ENCODE data around the gene LGALSL. TPM values are rescaled to one million over a fixed set of nuclear protein-coding genes. Genes with fewer than 3 reads are reported as not detected.

The LGALSL gene
- total RNA-seq, 4 donors from 2014 or later = 3.8 to 19.6 (median 6.5) TPM

- H3K4me3 ChIP-seq = no peak overlapping the region
- H3K27ac ChIP-seq = peak overlapping the region in 3 of 4 donors; percentile 76 to 83 (median 83)
- ATAC-seq (no peak), DNase-seq (no peak)
- TF ChIP-seq POLR2A (IDR thresholded peaks at IDR 0.05) (no peak), CTCF (IDR thresholded peaks at IDR 0.05 in 4 of 5, conservative IDR thresholded peaks at IDR 0.05 in 1 of 5) (no peak)
- no peaks in the 10 kb centered on the region for H3K27me3 ChIP-seq
- H3K36me3 ChIP-seq = no peaks in the 10 kb centered on the region
- no peaks in the 10 kb centered on the region for H3K9me3 ChIP-seq
- in situ Hi-C loops (cut with MboI; ENCODE audit: low sequenced_read_pairs in 4 of 4) = no loop called here
- intact Hi-C loops (cut with DNase I; ENCODE audit: low total_unique reads) = no loop called here
- H3K4me1 ChIP-seq = peaks cover 46 to 55% of the 10 kb centered on the region in 2 donors
Observed at GRCh38 chr2:64423303-64423702, 30.7 kb upstream of the LGALSL start.

- TF ChIP-seq POLR2A (IDR thresholded peaks at IDR 0.05) (no peak), CTCF (IDR thresholded peaks at IDR 0.05 in 4 of 5, conservative IDR thresholded peaks at IDR 0.05 in 1 of 5) (no peak)
- H3K36me3 ChIP-seq = no peaks in the 10 kb centered on the region
- H3K4me1 ChIP-seq = peaks cover 41 to 51% of the 10 kb centered on the region in 2 donors
- H3K4me3 ChIP-seq = no peak overlapping the region
- in situ Hi-C loops (cut with MboI; ENCODE audit: low sequenced_read_pairs in 4 of 4) = no loop called here
- intact Hi-C loops (cut with DNase I; ENCODE audit: low total_unique reads) = no loop called here
- no peak for ATAC-seq
- H3K27me3 ChIP-seq = no peaks in the 10 kb centered on the region
- H3K9me3 ChIP-seq = no peaks in the 10 kb centered on the region
- no peak for DNase-seq
- H3K27ac ChIP-seq = no peak overlapping the region
Observed at GRCh38 chr2:64424416-64424987, 29.5 kb upstream of the LGALSL start.

- intact Hi-C loops (cut with DNase I; ENCODE audit: low total_unique reads) (no loop called here), in situ Hi-C loops (cut with MboI; ENCODE audit: low sequenced_read_pairs in 4 of 4) (no loop called here)
- TF ChIP-seq POLR2A (IDR thresholded peaks at IDR 0.05) (no peak), CTCF (IDR thresholded peaks at IDR 0.05 in 4 of 5, conservative IDR thresholded peaks at IDR 0.05 in 1 of 5) (no peak)
- Histone ChIP-seq H3K36me3 (no peaks in the 10 kb centered on the region), H3K27ac (no peak overlapping the region), H3K4me1 (peaks cover 23 to 33% of the 10 kb centered on the region in 2 donors), H3K9me3 (no peaks in the 10 kb centered on the region), H3K4me3 (no peak overlapping the region), H3K27me3 (no peaks in the 10 kb centered on the region)
- ATAC-seq = peak; percentile 25 to 49
- DNase-seq = no peak
Observed at GRCh38 chr2:64426183-64426952, 27.6 kb upstream of the LGALSL start.

GRCh38 chr2:64434039-64434657 is 19.8 kb upstream of the LGALSL start:
- Histone ChIP-seq H3K9me3 (no peaks in the 10 kb centered on the region), H3K27ac (no peak overlapping the region), H3K4me3 (no peak overlapping the region), H3K36me3 (no peaks in the 10 kb centered on the region), H3K27me3 (no peaks in the 10 kb centered on the region), H3K4me1 (no peaks in the 10 kb centered on the region)
- DNase-seq (no peak), ATAC-seq (no peak)
- TF ChIP-seq CTCF (IDR thresholded peaks at IDR 0.05 in 4 of 5, conservative IDR thresholded peaks at IDR 0.05 in 1 of 5) (no peak), POLR2A (IDR thresholded peaks at IDR 0.05) (no peak)
- intact Hi-C loops (cut with DNase I; ENCODE audit: low total_unique reads) = no loop called here
- in situ Hi-C loops (cut with MboI; ENCODE audit: low sequenced_read_pairs in 4 of 4) = no loop called here
